Stimulated activated CD8-positive, alpha-beta memory T cell treated with anti-CD3 and anti-CD28 coated beads, Interleukin-7, amount 100 ng/mL, for 24 hours (primary cell): ENCODE data around the gene IGSF21.

ENCODE experiments used
- DNase-seq: peaks from one replicate; pipeline ENCODE4 v3.0.0-alpha.2; 2020; ENCODE audit warnings: low read depth

Gene IGSF21

GRCh38 chr1:18097206-18097605, 10.4 kb upstream of the IGSF21 start:
- no peak for DNase-seq

GRCh38 chr1:18099026-18099425, 8.6 kb upstream of the IGSF21 start:
- no peak for DNase-seq

GRCh38 chr1:18100060-18100459, 7.5 kb upstream of the IGSF21 start:
- no peak for DNase-seq

- DNase-seq, result no peak
Observed at GRCh38 chr1:18100491-18101063, 7.0 kb upstream of the IGSF21 start.

GRCh38 chr1:18101508-18101907, 6.1 kb upstream of the IGSF21 start:
- no peak for DNase-seq

GRCh38 chr1:18103788-18104421, 3.7 kb upstream of the IGSF21 start:
- no peak for DNase-seq

GRCh38 chr1:18104546-18105100, 3.0 kb upstream of the IGSF21 start:
- DNase-seq, result no peak

GRCh38 chr1:18105196-18105595, 2.4 kb upstream of the IGSF21 start:
- no peak for DNase-seq

GRCh38 chr1:18108299-18109057, 880 bp downstream of the IGSF21 start:
- DNase-seq, result no peak

- no peak for DNase-seq
Observed at GRCh38 chr1:18109058-18109755, 1.6 kb downstream of the IGSF21 start.

- DNase-seq, result no peak
Observed at GRCh38 chr1:18109756-18110597, 2.4 kb downstream of the IGSF21 start.

GRCh38 chr1:18110598-18110939, 3.0 kb downstream of the IGSF21 start:
- no peak for DNase-seq

GRCh38 chr1:18110968-18111367, 3.4 kb downstream of the IGSF21 start:
- no peak for DNase-seq

GRCh38 chr1:18111605-18112297, 4.2 kb downstream of the IGSF21 start:
- DNase-seq, result no peak

- DNase-seq, result no peak
Observed at GRCh38 chr1:18112611-18113010, 5.0 kb downstream of the IGSF21 start.

- no peak for DNase-seq
Observed at GRCh38 chr1:18114726-18115410, 7.3 kb downstream of the IGSF21 start.

- no peak for DNase-seq
Observed at GRCh38 chr1:18116777-18117176, 9.2 kb downstream of the IGSF21 start.

GRCh38 chr1:18118078-18118477, 10.5 kb downstream of the IGSF21 start:
- DNase-seq, result no peak

GRCh38 chr1:18118491-18118890, 10.9 kb downstream of the IGSF21 start:
- no peak for DNase-seq

GRCh38 chr1:18119289-18119688, 11.7 kb downstream of the IGSF21 start:
- DNase-seq, result no peak
